HG02623 (cell line): ENCODE results near the gene A4GALT.

ENCODE experiments used
- ATAC-seq: cut with Tn5 transposase; IDR thresholded peaks from one replicate; pipeline ENCODE4 v1.9.1; 2021; ENCODE audit warnings: moderate library complexity; ENCODE audit not compliant: unreplicated experiment

A4GALT gene

DNA sequence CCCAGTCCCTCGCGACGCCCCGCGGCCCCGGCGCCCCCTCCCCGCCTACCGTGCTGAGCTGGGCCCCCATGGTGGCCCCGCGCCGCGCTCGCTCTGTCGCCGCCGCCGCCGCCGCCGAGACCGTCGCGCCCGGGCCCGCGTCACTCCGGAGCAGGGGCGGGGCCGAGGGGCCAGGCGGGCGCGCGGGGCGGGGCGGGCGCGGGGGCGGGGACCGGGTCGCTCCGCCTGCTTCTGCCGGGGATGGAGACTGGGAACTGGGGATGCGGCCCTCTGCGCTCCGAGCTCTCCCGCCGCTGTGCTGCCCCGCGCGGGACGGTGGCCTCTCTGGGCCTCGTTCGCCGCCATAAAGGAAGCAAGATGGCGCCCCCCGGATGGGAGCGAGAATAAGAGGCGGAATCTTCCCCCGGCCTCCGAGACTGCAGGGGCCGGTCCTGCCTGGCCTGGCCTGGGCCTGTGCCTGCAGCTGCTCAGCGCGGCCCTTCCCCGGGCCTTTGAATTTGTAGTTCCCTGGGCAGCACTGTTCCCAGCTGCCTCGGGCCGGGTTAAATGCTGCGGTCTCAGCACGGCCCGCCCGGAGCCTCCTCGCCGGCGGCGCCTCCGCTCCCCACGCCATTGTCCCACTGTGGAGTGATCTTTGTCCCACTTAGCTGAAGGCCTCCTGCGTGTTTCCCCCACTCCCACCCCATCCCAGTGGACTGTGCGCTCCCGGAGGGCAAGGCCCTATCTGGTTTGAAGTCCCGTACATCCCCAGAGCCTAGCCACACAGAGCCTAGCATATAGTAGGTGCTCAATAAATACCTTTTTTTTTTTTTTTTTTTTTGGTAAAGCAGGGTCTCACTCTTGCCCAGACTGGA is 71.2 kb downstream of the A4GALT start, which contains the start of gene CYB5R3:
CYB5R3 (minus strand) TSS at position 147 of the 854 bp plus-strand sequence; CDS start at position 70, 77 bp downstream.
- peak; percentile 58 for ATAC-seq

DNA sequence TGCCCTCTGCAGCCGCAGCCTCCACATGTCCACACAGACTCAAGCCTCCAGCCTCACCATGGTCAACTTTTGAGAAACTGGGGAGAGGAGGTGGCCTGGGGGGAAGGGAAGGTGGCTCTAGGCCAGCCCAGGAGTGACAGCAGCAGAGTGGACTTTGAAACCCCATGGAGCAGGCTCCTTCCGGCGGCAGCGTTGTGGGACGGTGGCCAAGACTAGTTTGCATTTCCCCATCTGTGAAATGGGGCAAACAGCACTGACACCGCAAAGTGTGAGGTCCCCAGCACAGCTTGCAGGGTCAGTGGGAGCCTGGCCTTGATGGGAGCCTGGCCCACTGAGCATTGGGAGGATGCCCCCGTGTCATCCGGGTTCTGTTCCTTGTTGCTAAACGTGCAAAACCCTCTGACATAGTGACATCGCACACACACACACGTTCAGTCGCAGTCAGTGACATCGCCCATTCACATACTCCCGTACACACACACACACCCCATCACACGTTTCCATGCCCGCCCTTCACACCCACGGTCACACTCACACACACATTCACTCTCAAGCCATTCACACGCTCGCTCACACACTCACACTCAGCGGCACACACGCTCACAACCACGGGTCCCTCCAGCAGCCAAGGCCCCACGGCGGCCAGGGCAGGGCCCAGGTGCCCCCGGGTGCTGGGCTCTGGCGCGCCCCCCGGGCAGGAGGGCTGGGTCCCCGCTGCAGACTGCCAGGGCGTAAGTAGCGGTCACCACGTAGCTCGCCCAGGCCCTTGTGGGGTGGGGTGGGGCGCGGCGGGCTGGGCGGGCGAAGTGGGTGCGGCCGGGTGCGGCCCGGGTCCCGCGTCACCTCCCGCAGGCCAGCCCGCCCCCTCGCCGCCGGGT is 72.1 kb downstream of the A4GALT start:
- peak; percentile 46 for ATAC-seq

DNA sequence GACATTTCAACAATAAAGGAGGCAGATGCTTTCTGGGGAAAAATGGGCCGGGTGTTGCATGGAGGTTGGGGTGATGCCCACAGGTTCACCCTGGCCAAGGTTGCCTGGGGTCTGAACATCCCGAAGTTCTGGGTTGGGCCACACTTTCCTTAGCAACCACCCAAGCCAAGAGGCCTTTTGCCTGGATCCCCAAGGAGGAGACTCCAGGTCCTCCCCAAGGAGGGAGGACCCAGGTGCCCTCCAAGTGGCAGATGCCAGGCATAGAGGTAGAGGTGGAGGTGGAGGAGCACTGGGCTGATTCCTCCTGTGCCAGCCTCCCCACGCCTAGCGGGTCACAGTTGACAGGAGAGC is 72.7 kb downstream of the A4GALT start:
- no peak for ATAC-seq

- ATAC-seq = no peak
Observed at GRCh38 chr22:42646569-42647525, 73.8 kb downstream of the A4GALT start.

DNA sequence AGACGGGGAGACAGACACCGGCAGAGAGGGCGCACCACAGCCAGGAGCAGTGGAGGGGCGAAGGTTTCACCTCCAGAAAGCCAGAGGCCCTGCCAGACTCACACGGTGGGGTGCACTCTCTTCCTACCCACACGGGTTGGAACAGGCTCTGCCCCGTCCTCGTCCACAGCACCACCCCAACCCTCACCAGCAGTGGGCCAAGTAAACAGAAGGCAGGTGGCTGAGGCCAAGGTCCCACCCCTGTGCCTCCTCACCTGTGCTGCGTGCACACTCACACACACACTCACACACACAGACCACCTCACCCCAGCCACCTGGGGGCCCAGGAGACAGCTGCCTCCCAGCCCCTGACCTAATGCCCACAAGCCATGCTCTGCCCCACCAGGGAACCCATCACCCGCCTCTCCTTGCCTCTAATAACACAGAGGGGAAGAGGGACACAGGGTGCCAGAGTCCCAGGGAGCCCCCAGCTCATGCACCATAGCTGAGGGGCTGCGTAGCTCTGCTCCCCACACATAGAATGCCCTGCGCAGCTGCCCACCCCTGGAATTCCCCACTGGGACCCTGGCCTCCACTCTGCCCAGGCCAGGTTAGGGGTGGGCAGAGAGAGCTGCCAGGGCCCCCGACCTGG is 74.6 kb downstream of the A4GALT start:
- no peak for ATAC-seq

GRCh38 chr22:42645341-42645937 is 75.2 kb downstream of the A4GALT start:
- ATAC-seq = no peak

GRCh38 chr22:42644422-42645340 is 76.0 kb downstream of the A4GALT start:
- ATAC-seq = no peak

DNA sequence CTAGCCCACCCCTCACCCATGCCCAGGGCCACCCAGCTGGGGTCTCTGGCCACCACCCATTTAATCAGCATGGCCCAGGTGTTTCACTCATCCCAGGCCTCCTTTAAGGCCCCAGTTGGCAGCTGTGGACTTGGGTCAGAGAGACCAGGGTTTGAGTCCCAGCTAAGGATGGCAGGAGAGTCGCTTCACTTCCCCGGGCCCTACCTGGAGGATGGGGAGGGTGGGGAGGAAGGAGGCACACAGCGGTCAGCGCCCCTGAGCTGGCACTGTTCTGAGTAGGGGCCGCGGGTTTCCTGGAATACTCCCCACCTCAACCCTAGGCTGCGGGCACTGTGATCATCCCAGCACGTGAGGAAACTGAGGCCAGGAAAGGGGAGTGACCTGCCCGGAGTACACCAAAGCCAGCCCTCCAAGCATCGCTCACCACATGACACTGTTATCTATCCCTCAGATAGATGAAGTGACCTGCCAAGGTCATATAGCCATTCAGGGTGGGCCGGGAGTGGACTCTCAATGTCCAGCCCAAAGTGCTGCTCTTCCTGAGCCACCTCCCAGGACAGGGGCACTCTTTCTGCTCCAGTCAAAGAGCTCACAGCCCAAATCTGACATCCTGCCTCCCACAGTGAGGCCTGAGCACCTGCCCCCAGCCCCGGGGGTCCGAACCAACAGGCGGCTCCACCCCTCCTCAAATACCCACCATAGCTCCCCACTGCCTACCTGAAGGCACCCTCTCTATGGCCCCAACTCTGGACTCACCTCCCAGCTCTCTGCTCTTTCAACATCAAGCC is 76.8 kb downstream of the A4GALT start:
- no peak for ATAC-seq

GRCh38 chr22:42642806-42643633 is 77.7 kb downstream of the A4GALT start:
- no peak for ATAC-seq
